Measurements from ENCODE around the gene ZNF213. TPM values are rescaled to one million over a fixed set of nuclear protein-coding genes. Genes with fewer than 3 reads are reported as not detected.
A peak's percentile ranks its signal among the peaks of the same experiment; 100 is the strongest.

ZNF213 gene
- polyA plus RNA-seq, 3 donors, result 1.5 to 2.6 (median 1.8) TPM

- no peak overlapping the region for H3K27ac ChIP-seq (ENCODE audit: low read depth in 1 of 2, low read length in 2 of 2)
- H3K9ac ChIP-seq (ENCODE audit: insufficient read depth, low read length, poor library complexity, severe bottlenecking), result no peak overlapping the region
These were observed 48.0 kb downstream of the ZNF213 start for GRCh38 chr16:3182608-3183444.

More at GRCh38 chr16:3182608-3183444, 48.0 kb downstream of the ZNF213 start:
- Mint-ChIP-seq H3K4me3 (peak overlapping the region; percentile 72 to 95), H3K27ac (peak overlapping the region in 2 of 7 donors; percentile 55 to 73), H3K36me3 (peaks cover 10 to 16% of the 10 kb centered on the region in 2 donors), H3K4me1 (peaks cover 23% of the 10 kb centered on the region), H3K9me3 (peaks cover 8 to 53% (median 40%) of the 10 kb centered on the region in 7 donors), H3K27me3 (ENCODE audit: low read depth in 3 of 3) (peaks cover 91 to 100% (median 98%) of the 10 kb centered on the region in 3 donors)
- Histone ChIP-seq H3K36me3 (replicated peaks in 1 of 2; ENCODE audit: control insufficient read depth in 1 of 2, insufficient read depth in 2 of 2, low read length in 2 of 2) (no peaks in the 10 kb centered on the region), H4K20me1 (ENCODE audit: insufficient read depth, low read length) (no peaks in the 10 kb centered on the region), H3K27me3 (ENCODE audit: control insufficient read depth in 2 of 2, insufficient read depth in 2 of 2, low read length in 2 of 2) (peaks cover 71 to 96% of the 10 kb centered on the region in 2 donors), H3K9me3 (replicated peaks in 1 of 2; ENCODE audit: control insufficient read depth in 1 of 2, insufficient read depth in 1 of 2, low read length in 2 of 2) (peaks cover 0 to 53% of the 10 kb centered on the region in 2 donors), H3K4me2 (replicated peaks; ENCODE audit: extremely low read depth, low read length, poor library complexity, severe bottlenecking) (peak overlapping the region; percentile 73), H3K79me2 (ENCODE audit: insufficient read depth, low read length) (no peaks in the 10 kb centered on the region), H3K4me1 (ENCODE audit: control insufficient read depth in 1 of 2, insufficient read depth in 2 of 2, low read length in 2 of 2) (peaks cover 12 to 16% of the 10 kb centered on the region in 2 donors), H3K4me3 (replicated peaks in 1 of 3; ENCODE audit: low read depth in 2 of 3, low read length in 3 of 3) (peak overlapping the region; percentile 2 to 63 (median 36)), H2AFZ (ENCODE audit: insufficient read depth, low read depth, low read length, poor library complexity, severe bottlenecking) (peak overlapping the region; percentile 77)
- DNase-seq, result peak; percentile 15 to 56 (median 33)
- 3% methylated on average over 59 of the region's 72 CpGs for WGBS (ENCODE audit: insufficient coverage)
- TF ChIP-seq CTCF (IDR thresholded peaks at IDR 0.05), result peak; percentile 41
- intact Hi-C loops (cut with micrococcal nuclease), result no loop called here

Measured in CD14-positive monocyte (primary cell).